ENCODE data around the gene LAD1.

GRCh38 chr1:201445310-201445709 is 46.2 kb upstream of the LAD1 start:
- TF ChIP-seq, protein P1, sequence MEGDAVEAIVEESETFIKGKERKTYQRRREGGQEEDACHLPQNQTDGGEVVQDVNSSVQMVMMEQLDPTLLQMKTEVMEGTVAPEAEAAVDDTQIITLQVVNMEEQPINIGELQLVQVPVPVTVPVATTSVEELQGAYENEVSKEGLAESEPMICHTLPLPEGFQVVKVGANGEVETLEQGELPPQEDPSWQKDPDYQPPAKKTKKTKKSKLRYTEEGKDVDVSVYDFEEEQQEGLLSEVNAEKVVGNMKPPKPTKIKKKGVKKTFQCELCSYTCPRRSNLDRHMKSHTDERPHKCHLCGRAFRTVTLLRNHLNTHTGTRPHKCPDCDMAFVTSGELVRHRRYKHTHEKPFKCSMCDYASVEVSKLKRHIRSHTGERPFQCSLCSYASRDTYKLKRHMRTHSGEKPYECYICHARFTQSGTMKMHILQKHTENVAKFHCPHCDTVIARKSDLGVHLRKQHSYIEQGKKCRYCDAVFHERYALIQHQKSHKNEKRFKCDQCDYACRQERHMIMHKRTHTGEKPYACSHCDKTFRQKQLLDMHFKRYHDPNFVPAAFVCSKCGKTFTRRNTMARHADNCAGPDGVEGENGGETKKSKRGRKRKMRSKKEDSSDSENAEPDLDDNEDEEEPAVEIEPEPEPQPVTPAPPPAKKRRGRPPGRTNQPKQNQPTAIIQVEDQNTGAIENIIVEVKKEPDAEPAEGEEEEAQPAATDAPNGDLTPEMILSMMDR (IDR thresholded peaks at IDR 0.05), result no peak
- no peak for TF ChIP-seq EZH2 (IDR thresholded peaks at IDR 0.05; ENCODE audit: borderline replicate concordance, insufficient read depth, low read depth, low read length, poor library complexity, severe bottlenecking)

All from B cell (primary cell).